ENCODE data around the gene CARS2.
"Not testable (repeated sequence)": the region's sequence is repeated elsewhere in the genome, so short reads cannot be mapped to it uniquely, and the experiment has no call there.

CARS2 gene

GRCh38 chr13:110635405-110636002 lies 70.4 kb downstream of the CARS2 start:
- DNase-seq: no peak

- no peak for DNase-seq
Observed at GRCh38 chr13:110634558-110634957, 71.4 kb downstream of the CARS2 start.

- no peak for DNase-seq
Observed at GRCh38 chr13:110633776-110634175, 72.1 kb downstream of the CARS2 start.

GRCh38 chr13:110632255-110632654 lies 73.7 kb downstream of the CARS2 start:
- DNase-seq: not testable (repeated sequence)

- no peak for DNase-seq
Observed at GRCh38 chr13:110630566-110631119, 75.3 kb downstream of the CARS2 start.

GRCh38 chr13:110629735-110630134 lies 76.2 kb downstream of the CARS2 start:
- DNase-seq: no peak

- DNase-seq: no peak
Observed at GRCh38 chr13:110628952-110629701, 76.8 kb downstream of the CARS2 start.

- no peak for DNase-seq
Observed at GRCh38 chr13:110628477-110628793, 77.5 kb downstream of the CARS2 start.

GRCh38 chr13:110627761-110628476 lies 78.0 kb downstream of the CARS2 start:
- no peak for DNase-seq

- DNase-seq: no peak
Observed at GRCh38 chr13:110627351-110627750, 78.6 kb downstream of the CARS2 start.

- DNase-seq: no peak
Observed at GRCh38 chr13:110626521-110626920, 79.4 kb downstream of the CARS2 start.

- no peak for DNase-seq
Observed at GRCh38 chr13:110625771-110626321, 80.1 kb downstream of the CARS2 start.

GRCh38 chr13:110624766-110625756 lies 80.9 kb downstream of the CARS2 start:
- DNase-seq: no peak

- no peak for DNase-seq
Observed at GRCh38 chr13:110620596-110620995, 85.3 kb downstream of the CARS2 start.

- no peak for DNase-seq
Observed at GRCh38 chr13:110618780-110619179, 87.1 kb downstream of the CARS2 start.

GRCh38 chr13:110618167-110618566 lies 87.7 kb downstream of the CARS2 start:
- DNase-seq: no peak

- no peak for DNase-seq
Observed at GRCh38 chr13:110617321-110618072, 88.4 kb downstream of the CARS2 start.

GRCh38 chr13:110616103-110617101 lies 89.5 kb downstream of the CARS2 start:
- DNase-seq: peak; percentile 43

- peak; percentile 85 for DNase-seq
Observed at GRCh38 chr13:110615322-110616102, 90.4 kb downstream of the CARS2 start, which contains the start of gene NAXD. NAXD (plus strand) TSS chr13:110615545; CDS start chr13:110615602, 57 bp downstream.

All from stimulated activated CD4-positive, alpha-beta T cell treated with anti-CD3 and anti-CD28 coated beads, Interleukin-4, amount 100 ng/mL, for 1 hour (primary cell).